Activated CD8-positive, alpha-beta memory T cell treated with anti-CD3 and anti-CD28 coated beads for 36 hours (primary cell): ENCODE measurements around the gene PTPN5. TPM values are rescaled to one million over a fixed set of nuclear protein-coding genes. Genes with fewer than 3 reads are reported as not detected.

Experiments used
- CTCF ChIA-PET: fragments of 350-600 bp; sonication (Branson Sonifier 250); formaldehyde crosslinking; loops from one replicate; lab custom pipeline; 2021; ENCODE audit warnings: antibody characterized with exemption; lab: Charles Lee
- POLR2A ChIA-PET: fragments of 350-600 bp; sonication (Branson Sonifier 250); formaldehyde crosslinking; loops from one replicate; lab custom pipeline; 2021; ENCODE audit warnings: antibody characterized with exemption; lab: Charles Lee
- total RNA-seq, 2 experiments: library from RNA; stranded (reverse); gene quantifications; one replicate each; pipeline ENCODE4 v1.2.3, GENCODE V29; 2021

PTPN5 gene
- total RNA-seq, 2 experiments from 2014 or later: not detected

GRCh38 chr11:18750944-18751343 is 40.7 kb downstream of the PTPN5 start:
- ChIA-PET CTCF (interaction anchor here (1.2 kb wide), 1 partner anchor 11 kb away, joined by 3 read pairs; no protein-coding TSS in a partner anchor), POLR2A (no interaction called here)

DNA sequence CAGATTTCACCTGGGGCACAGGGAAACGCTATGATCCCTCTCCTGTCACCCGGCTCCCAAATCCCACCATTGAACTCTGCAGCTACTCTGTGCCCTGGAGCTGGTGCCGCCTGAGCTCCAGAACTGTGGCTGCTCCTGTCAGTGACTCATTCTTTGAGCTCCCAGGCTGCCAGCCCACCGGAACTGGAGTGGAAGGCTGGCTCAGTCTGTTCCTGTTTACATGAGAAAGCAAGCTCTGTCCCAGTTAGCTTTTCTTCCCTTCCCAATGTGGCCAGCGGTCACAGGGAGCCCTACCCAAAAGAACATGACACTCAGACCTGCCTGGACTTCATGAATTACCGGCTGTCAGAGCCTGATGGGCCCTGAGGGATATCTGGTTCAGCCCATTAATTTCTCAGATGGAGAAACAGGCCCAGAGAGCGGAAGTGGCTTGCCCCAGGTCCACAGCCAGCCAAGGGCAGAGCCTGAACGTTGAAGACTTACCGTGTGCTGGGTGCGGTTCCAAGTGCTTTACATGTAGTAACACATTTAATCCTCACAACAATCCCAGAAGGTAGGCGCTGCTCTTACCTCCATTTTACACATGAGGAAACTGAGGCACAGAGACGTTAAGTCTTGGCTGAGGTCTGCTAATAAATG is 41.8 kb downstream of the PTPN5 start:
- ChIA-PET CTCF (no interaction called here), POLR2A (no interaction called here)

DNA sequence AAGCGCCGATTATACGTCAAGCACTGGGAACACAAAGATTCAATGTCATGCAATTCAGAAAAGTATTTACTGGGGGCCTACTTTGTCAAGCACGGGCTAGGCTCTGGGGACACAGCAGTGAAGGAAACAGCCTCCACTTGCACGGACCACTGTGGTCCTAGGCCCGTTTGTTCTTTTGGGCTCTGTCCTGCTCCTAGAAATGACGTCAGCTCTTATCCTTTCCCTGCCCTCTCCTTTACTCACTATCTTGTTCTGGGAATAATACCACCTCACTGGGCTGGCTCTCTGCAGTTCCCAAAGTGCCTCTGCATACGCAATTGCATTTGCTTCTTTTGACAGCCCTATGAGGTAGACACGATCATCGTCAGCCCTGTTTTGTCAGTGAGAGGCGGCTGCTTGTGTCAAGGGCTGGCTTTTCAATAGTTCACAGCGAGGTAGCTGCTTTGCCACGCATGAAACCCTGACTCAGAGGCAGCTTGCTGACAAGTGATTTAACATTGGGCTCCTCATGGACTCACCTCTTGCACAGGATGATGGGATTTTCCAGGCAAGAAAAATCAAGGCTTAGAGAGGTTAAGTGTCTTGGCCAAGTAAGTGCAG is 42.7 kb downstream of the PTPN5 start:
- CTCF ChIA-PET: no interaction called here

GRCh38 chr11:18745251-18745650 is 46.3 kb downstream of the PTPN5 start:
- ChIA-PET CTCF (interaction anchor here (1.7 kb wide), 1 partner anchor 13 kb away, joined by 4 read pairs; no protein-coding TSS in a partner anchor), POLR2A (no interaction called here)

More for the DNA sequence above, 42.7 kb downstream of the PTPN5 start:
- POLR2A ChIA-PET: no interaction called here

DNA sequence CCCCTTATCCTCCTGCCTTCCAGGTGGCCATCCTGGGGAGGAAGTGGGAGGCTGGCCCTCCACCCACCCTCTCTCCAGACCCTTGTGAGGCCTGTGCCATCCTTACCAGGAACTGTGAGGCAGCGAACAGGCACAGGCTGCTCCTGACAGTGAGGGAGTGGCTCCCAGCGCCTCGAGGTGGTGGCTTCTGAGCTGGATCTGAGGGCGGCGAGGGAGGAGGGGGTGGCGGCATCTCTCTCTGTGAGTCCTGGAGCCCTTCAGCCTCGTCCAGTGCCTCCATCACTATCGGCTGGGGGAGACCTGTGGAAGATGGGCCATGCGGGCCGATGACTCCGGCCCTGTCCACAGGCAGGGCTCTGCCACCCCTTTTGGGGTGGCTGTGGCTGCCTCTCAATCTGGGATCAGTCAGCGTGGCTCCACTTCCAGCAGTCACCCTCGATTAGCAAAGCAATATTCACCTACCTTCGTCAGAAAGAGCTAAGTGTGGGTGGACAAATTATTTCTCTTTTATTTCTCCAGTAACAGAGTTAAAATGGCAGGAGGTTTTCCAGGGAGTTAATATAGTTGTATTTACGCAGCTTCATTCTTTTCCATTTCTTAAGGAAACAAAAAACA is 47.6 kb downstream of the PTPN5 start:
- ChIA-PET CTCF (interaction anchor here (0.5 to 1.5 kb wide), 2 partner anchors 33 to 397 kb away, joined by 3 read pairs; no protein-coding TSS in a partner anchor), POLR2A (no interaction called here)

DNA sequence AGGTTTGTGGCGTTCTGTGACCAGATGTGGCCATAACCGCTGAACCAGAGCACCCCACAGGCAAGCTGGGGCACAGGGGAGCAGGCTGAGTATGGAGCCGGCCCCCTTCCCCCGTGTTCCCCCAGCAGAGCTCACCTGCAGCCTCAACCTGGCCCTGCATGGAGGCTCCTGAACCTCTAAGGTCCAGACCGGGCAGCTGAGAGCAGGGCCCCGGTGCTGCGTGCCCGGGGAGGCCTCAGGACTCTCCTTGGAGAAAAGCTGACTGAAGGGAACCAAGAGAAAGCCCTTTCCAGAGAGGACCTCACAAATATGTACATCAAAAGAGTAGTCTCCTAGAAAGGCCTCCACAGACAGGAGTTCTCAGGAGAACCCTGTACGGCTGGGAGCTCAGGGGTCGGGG is 48.2 kb downstream of the PTPN5 start:
- POLR2A ChIA-PET: no interaction called here
- CTCF ChIA-PET: interaction anchor here (0.5 to 1.5 kb wide), 2 partner anchors 33 to 397 kb away, joined by 3 read pairs; no protein-coding TSS in a partner anchor

GRCh38 chr11:18741783-18742182 is 49.8 kb downstream of the PTPN5 start:
- CTCF ChIA-PET: interaction anchor here (1.2 to 1.5 kb wide), 2 partner anchors 12 to 14 kb away, joined by 3 to 4 read pairs; no protein-coding TSS in a partner anchor
- POLR2A ChIA-PET: no interaction called here

- ChIA-PET CTCF (interaction anchor here (1.0 to 1.8 kb wide), 3 partner anchors 8 to 17 kb away, joined by 3 to 7 read pairs (median 4); no protein-coding TSS in a partner anchor), POLR2A (interaction anchor here (0.9 kb wide), 1 partner anchor 214 kb away, joined by 3 read pairs; no protein-coding TSS in a partner anchor)
Measured at GRCh38 chr11:18739685-18740084, 51.9 kb downstream of the PTPN5 start.

DNA sequence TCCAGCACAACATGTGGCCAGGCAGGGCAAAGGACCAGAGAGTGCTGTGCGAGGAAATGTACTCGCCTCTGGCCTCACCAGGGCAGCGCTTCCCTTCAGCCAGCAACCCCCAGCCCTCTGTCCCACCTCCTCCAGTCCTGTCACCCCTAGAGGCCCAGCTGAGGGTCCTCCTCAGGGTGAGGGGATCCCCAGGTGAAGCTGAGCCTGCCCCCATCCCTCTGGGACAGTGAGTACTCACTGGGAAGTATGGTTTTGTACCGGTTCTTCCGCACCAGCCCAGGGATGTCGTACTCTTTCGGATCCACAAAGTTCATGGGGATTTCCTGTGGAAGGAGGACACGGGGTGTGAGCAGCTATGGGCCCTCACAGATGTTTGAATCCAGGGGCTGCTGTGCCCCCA is 54.0 kb downstream of the PTPN5 start:
- CTCF ChIA-PET: interaction anchor here (1.6 kb wide), 1 partner anchor 10 kb away, joined by 5 read pairs; no protein-coding TSS in a partner anchor
- POLR2A ChIA-PET: no interaction called here

DNA sequence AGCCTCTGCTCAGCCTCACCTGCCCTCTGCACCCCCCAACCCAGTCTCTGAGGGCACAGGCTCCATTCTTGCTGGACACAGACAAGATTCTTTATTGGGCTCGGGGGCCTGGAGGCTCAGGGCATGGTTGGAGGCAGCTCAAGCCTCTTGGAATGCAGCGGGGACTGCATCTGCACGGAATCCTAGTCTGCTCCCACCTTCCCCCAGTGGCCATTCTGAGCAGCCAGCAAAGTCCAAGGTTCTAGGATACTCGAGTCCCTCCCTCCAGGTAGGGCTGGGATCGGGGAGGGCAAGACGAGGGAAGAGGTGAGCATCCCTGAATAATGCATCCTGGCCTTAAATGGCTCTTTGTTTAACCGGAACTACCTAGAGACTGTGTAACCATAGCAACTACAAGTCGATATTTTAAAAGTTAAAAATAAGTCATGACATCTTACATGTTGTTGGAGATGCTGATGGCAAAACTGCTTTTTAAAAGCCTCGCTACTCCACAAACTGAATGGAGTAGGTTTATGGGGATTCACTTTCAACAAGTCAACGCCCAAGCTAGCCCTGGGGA is 54.9 kb downstream of the PTPN5 start:
- CTCF ChIA-PET: interaction anchor here (1.6 kb wide), 1 partner anchor 9 kb away, joined by 5 read pairs; no protein-coding TSS in a partner anchor
- POLR2A ChIA-PET: no interaction called here

- CTCF ChIA-PET: interaction anchor here (1.7 kb wide), 1 partner anchor 11 kb away, joined by 6 read pairs; no protein-coding TSS in a partner anchor
Measured at GRCh38 chr11:18733202-18733601, 58.4 kb downstream of the PTPN5 start.

GRCh38 chr11:18731949-18732821 is 59.4 kb downstream of the PTPN5 start:
- ChIA-PET CTCF (interaction anchor here (0.9 to 1.8 kb wide), 8 partner anchors 8 to 98 kb away, joined by 3 to 7 read pairs (median 4); partner anchors contain the start of gene SPTY2D1), POLR2A (no interaction called here)

More at GRCh38 chr11:18733202-18733601, 58.4 kb downstream of the PTPN5 start:
- POLR2A ChIA-PET: no interaction called here

- POLR2A ChIA-PET: no interaction called here
- CTCF ChIA-PET: interaction anchor here (0.6 to 1.8 kb wide), 11 partner anchors 9 to 276 kb away, joined by 3 to 7 read pairs (median 4); partner anchors contain the start of genes LDHAL6A and SPTY2D1
Measured at GRCh38 chr11:18731441-18731840, 60.2 kb downstream of the PTPN5 start.

DNA sequence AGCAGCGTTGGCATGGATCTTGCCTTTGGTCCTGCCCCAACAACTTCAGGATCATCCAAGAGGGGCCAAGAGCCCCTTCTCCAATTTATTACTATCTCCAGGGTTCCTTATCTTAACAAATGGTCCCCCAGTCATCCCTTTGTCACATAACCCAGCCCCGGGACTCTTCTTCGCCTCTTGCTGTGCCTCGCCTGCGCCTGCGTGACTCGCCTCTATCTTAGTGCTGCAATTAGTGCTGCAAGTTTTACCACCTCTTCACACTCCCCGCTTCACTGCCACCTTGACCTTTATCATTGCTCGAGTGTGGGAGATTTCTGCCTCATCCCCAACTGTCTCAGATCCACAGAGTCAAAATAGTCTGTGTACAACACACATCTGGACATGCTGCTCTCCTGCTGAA is 61.6 kb downstream of the PTPN5 start:
- ChIA-PET POLR2A (no interaction called here), CTCF (interaction anchor here (1.5 kb wide), 1 partner anchor 189 kb away, joined by 7 read pairs; no protein-coding TSS in a partner anchor)

DNA sequence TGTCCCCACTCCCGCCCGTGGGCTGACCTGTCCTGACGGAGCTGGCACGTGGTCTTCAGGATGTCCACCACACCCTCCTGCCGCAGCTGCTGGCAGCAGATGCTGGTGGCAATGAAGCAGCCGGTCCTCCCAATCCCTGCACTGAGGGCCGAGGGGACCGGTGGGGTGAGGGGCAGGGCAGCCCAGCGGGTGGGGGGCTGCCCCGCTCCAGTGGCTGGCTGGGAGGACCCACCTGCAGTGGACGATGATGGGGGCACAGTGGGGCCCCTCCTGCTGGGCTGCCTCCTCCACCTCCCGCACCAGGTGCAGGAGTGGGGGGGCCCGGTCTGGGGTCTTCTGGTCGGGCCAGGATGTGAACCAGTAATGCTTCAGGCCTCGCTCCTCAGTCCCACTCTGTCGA is 62.2 kb downstream of the PTPN5 start:
- POLR2A ChIA-PET: no interaction called here
- CTCF ChIA-PET: interaction anchor here (1.2 kb wide), 1 partner anchor 35 kb away, joined by 3 read pairs; no protein-coding TSS in a partner anchor

GRCh38 chr11:18728658-18729057 is 62.9 kb downstream of the PTPN5 start:
- CTCF ChIA-PET: interaction anchor here (1.2 to 1.6 kb wide), 6 partner anchors 9 to 36 kb away, joined by 3 to 5 read pairs (median 4); no protein-coding TSS in a partner anchor
- POLR2A ChIA-PET: no interaction called here

GRCh38 chr11:18727479-18728236 is 63.9 kb downstream of the PTPN5 start:
- CTCF ChIA-PET: interaction anchor here (1.0 to 1.6 kb wide), 6 partner anchors 9 to 200 kb away, joined by 3 to 5 read pairs (median 4); no protein-coding TSS in a partner anchor
- POLR2A ChIA-PET: no interaction called here
